ENCODE measurements around the gene EEF2. TPM values are rescaled to one million over a fixed set of nuclear protein-coding genes. Genes with fewer than 3 reads are reported as not detected.

Gene EEF2
- total RNA-seq, 1 experiment from 2014 or later = 1,742 TPM

GRCh38 chr19:3964256-3965194 lies 20.7 kb downstream of the EEF2 start:
- Histone ChIP-seq H3K9me3 (ENCODE audit: insufficient read depth, low read depth) (no peaks in the 10 kb centered on the region), H3K27ac (no peak overlapping the region), H4K20me1 (ENCODE audit: insufficient read depth) (peaks cover 25% of the 10 kb centered on the region), H3F3A (ENCODE audit: insufficient read depth, low read depth) (peaks cover 17% of the 10 kb centered on the region; the same call in 1 of the 2 replicates), H2AFZ (no peak overlapping the region), H3K4me2 (no peak overlapping the region), H3K27me3 (ENCODE audit: insufficient read depth, low read depth) (no peaks in the 10 kb centered on the region), H3K4me1 (replicated peaks; ENCODE audit: insufficient read depth) (peaks cover 15% of the 10 kb centered on the region), H3K36me3 (ENCODE audit: low read depth) (0 out of 2 replicates have a peak, but pooled peaks cover 10% of the 10 kb centered on the region), H3K4me3 (no peak overlapping the region), H3K79me2 (ENCODE audit: low read depth) (peaks cover 20% of the 10 kb centered on the region), H3K9me2 (ENCODE audit: insufficient read depth) (no peaks in the 10 kb centered on the region)
- POLR2A ChIA-PET (ENCODE audit: unreplicated experiment) = no interaction called here
- CTCF ChIA-PET = no interaction called here
- intact Hi-C loops (cut with micrococcal nuclease; ENCODE audit: unreplicated experiment) = no loop called here
- no peak for DNase-seq
- BruUV-seq (replicated peaks) = no TSS peak
- TF ChIP-seq, protein P1, sequence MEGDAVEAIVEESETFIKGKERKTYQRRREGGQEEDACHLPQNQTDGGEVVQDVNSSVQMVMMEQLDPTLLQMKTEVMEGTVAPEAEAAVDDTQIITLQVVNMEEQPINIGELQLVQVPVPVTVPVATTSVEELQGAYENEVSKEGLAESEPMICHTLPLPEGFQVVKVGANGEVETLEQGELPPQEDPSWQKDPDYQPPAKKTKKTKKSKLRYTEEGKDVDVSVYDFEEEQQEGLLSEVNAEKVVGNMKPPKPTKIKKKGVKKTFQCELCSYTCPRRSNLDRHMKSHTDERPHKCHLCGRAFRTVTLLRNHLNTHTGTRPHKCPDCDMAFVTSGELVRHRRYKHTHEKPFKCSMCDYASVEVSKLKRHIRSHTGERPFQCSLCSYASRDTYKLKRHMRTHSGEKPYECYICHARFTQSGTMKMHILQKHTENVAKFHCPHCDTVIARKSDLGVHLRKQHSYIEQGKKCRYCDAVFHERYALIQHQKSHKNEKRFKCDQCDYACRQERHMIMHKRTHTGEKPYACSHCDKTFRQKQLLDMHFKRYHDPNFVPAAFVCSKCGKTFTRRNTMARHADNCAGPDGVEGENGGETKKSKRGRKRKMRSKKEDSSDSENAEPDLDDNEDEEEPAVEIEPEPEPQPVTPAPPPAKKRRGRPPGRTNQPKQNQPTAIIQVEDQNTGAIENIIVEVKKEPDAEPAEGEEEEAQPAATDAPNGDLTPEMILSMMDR (conservative IDR thresholded peaks at IDR 0.05) = no peak
- no peak for TF ChIP-seq EZH2 (IDR thresholded peaks at IDR 0.05; ENCODE audit: low read depth)

DNA sequence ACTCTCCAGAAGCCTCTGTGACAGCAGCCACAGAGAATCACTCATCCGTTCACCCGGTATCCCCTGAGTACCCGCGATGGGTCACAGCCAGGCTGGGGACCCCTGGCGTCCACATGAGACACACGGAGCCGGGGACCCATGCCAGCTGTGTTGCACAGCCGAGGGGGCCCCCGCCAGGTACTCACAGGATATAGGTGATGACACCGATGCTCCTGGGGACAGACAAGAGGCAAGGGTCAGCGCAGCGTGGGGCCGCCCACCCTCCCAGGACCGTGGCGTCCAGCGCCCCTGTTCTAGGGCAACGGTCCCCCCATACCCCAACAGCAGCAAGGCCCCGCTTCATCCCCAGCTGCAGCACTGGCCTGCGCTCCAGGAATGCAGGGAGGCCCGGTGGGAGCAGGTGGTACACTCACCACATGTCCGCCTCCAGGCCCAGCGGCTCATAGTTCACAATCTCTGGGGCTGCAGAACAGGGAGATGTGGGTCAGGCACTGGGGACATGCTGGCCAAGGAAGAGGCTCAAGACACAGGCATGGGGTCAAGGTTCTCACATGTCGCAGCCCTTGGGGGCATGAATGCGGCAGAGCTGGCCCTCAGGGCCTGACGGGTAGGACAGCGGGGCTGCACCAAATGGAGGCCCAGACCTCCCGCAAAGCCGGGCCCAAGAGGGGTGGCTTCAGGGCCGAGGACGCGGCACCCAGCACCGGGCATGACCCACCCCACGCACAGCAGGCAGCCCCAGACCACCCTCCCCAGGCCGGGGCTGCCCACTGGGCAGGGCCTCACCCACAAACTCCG lies 21.6 kb downstream of the EEF2 start:
- no peak overlapping the region for H3K27ac ChIP-seq
- H3K9me3 ChIP-seq (ENCODE audit: insufficient read depth, low read depth) = no peaks in the 10 kb centered on the region
- H3K79me2 ChIP-seq (ENCODE audit: low read depth) = peaks cover 20% of the 10 kb centered on the region
- H2AFZ ChIP-seq = no peak overlapping the region
- H3K9me2 ChIP-seq (ENCODE audit: insufficient read depth) = no peaks in the 10 kb centered on the region
- H3K4me2 ChIP-seq = no peak overlapping the region
- no peak for DNase-seq
- H3K27me3 ChIP-seq (ENCODE audit: insufficient read depth, low read depth) = no peaks in the 10 kb centered on the region
- BruUV-seq (replicated peaks) = no TSS peak
- peaks cover 9% of the 10 kb centered on the region; the same call in 1 of the 2 replicates for H3F3A ChIP-seq (ENCODE audit: insufficient read depth, low read depth)
- CTCF ChIA-PET = no interaction called here
- H4K20me1 ChIP-seq (ENCODE audit: insufficient read depth) = peaks cover 18% of the 10 kb centered on the region
- POLR2A ChIA-PET (ENCODE audit: unreplicated experiment) = no interaction called here
- intact Hi-C loops (cut with micrococcal nuclease; ENCODE audit: unreplicated experiment) = no loop called here
- TF ChIP-seq EZH2 (IDR thresholded peaks at IDR 0.05; ENCODE audit: low read depth) = no peak
- no peak overlapping the region for H3K4me3 ChIP-seq
- 0 out of 2 replicates have a peak, but pooled peaks cover 6% of the 10 kb centered on the region for H3K36me3 ChIP-seq (ENCODE audit: low read depth)
- peaks cover 7% of the 10 kb centered on the region for H3K4me1 ChIP-seq (replicated peaks; ENCODE audit: insufficient read depth)

- H3K79me2 ChIP-seq (ENCODE audit: low read depth) = no peaks in the 10 kb centered on the region
- no peak overlapping the region for H3K4me2 ChIP-seq
- no TSS peak for BruUV-seq (replicated peaks)
- H2AFZ ChIP-seq = no peak overlapping the region
- H3K36me3 ChIP-seq (ENCODE audit: low read depth) = no peaks in the 10 kb centered on the region
- intact Hi-C loops (cut with micrococcal nuclease; ENCODE audit: unreplicated experiment) = no loop called here
- H4K20me1 ChIP-seq (ENCODE audit: insufficient read depth) = peaks cover 3% of the 10 kb centered on the region; the same call in 1 of the 2 replicates
- no peaks in the 10 kb centered on the region for H3K4me1 ChIP-seq (replicated peaks; ENCODE audit: insufficient read depth)
- H3K27ac ChIP-seq = no peak overlapping the region
- no peaks in the 10 kb centered on the region for H3K9me2 ChIP-seq (ENCODE audit: insufficient read depth)
- ChIA-PET CTCF (no interaction called here), POLR2A (ENCODE audit: unreplicated experiment) (no interaction called here)
- H3K9me3 ChIP-seq (ENCODE audit: insufficient read depth, low read depth) = no peaks in the 10 kb centered on the region
- no peak for DNase-seq
- H3K27me3 ChIP-seq (ENCODE audit: insufficient read depth, low read depth) = no peaks in the 10 kb centered on the region
- no peak overlapping the region for H3K4me3 ChIP-seq
- peaks cover 3% of the 10 kb centered on the region; the same call in 1 of the 2 replicates for H3F3A ChIP-seq (ENCODE audit: insufficient read depth, low read depth)
- TF ChIP-seq, protein P1 (conservative IDR thresholded peaks at IDR 0.05) = no peak
These were observed 24.3 kb downstream of the EEF2 start for GRCh38 chr19:3961007-3961406.

Measured in PC-9 (cell line).